ENCODE measurements around the gene ZNF354B.

Gene ZNF354B

DNA sequence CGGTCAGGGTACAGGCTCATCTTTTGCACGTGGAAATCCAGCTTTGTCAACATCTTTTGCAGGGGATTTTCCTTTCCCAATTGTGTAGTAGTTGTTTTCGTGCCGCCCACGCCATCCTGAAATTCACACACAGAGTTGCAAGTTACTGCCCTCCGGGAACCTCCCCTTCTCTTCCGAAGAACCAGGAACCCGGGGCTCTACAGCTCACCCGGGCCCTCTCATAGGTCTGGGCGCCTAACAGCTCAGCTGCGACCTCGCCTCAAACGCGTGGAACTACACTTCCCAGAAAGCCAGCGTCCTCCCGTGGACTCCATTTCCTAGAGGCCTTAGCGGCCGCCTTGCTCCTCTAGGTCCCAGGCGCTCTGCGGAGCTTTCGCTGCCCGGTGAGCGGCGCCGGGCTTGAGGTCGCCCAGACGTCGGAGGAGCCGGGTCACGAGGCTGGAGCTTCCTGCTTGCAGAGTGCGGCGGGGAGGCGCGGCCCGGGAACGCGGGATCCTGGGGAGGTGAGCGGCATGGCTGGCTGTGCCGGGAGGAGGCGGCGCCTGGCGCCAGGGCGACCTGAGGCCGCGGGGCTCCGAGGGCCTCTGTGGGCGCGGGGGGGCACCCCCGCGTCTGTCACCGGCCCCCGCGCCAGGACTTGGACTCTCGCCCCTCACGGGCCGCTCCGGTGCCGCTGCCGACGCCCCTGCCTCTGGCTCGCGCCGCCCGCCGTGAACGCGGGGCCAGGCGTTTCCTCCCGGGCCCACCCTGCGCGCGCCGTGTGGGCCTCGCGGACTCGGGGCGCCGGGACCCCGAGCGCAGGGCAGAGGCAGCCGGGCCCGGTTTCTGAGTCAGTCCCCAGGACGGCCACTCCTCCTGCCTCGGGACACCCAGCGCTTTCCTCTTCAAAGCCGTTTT, at the start of gene ZNF354B:
ZNF354B (plus strand) TSS at position 329 of the 897 bp plus-strand sequence. CDS start 1,095 bp downstream, outside the sequence.
- TF ChIP-seq, protein P1, sequence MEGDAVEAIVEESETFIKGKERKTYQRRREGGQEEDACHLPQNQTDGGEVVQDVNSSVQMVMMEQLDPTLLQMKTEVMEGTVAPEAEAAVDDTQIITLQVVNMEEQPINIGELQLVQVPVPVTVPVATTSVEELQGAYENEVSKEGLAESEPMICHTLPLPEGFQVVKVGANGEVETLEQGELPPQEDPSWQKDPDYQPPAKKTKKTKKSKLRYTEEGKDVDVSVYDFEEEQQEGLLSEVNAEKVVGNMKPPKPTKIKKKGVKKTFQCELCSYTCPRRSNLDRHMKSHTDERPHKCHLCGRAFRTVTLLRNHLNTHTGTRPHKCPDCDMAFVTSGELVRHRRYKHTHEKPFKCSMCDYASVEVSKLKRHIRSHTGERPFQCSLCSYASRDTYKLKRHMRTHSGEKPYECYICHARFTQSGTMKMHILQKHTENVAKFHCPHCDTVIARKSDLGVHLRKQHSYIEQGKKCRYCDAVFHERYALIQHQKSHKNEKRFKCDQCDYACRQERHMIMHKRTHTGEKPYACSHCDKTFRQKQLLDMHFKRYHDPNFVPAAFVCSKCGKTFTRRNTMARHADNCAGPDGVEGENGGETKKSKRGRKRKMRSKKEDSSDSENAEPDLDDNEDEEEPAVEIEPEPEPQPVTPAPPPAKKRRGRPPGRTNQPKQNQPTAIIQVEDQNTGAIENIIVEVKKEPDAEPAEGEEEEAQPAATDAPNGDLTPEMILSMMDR (IDR thresholded peaks at IDR 0.05): no peak
- Histone ChIP-seq H3K4me3 (peak within 1 kb of the TSS; percentile 96), H3K27ac (peak within 1 kb of the TSS; percentile 83 to 92)
- peak; percentile 94 for DNase-seq (ENCODE audit: low spot score)

DNA sequence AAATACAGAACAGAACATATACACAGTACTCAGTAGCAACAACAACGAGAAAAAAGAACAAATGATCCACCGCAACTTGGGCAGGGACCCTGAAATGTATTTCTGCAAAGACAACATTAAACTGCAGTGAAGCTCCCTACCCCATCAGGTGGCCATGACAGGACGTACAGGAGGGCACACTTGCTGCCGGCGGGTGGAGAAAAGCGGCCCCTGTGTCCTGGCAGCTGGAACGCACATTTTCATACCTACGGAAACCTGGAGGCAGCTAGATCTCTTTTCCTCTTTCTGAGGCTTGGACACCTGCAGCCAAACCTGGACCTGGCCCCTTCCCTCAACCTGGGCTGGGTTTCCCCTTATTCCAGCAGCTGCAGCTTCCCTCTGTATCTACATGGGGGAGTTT, 42.2 kb upstream of the ZNF354B start:
- DNase-seq (ENCODE audit: low spot score): peak; percentile 31
- Histone ChIP-seq H3K4me3 (no peak overlapping the region), H3K27ac (no peak overlapping the region)
- TF ChIP-seq, protein P1 (IDR thresholded peaks at IDR 0.05): no peak

DNA sequence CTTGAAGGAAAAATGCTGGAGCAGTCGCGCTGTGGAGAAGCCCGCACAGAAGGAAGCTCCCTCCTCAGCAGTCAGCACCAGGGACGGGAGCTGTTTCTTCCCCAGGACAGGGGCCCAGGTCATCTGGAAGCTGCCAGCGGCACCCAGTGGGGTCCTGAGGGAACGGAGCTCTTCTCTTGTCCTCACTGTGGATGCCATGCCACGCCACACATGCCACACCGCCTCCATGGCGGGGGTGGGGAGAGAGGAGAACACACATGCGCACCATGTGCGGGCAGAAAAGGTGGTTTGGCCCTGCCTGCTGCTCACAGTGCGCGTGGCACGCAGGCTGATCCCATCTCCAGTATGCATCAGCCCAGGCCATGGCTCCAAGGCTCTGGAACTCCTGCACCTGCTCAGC, 41.7 kb upstream of the ZNF354B start:
- Histone ChIP-seq H3K4me3 (no peak overlapping the region), H3K27ac (no peak overlapping the region)
- TF ChIP-seq, protein P1 (IDR thresholded peaks at IDR 0.05): no peak
- peak; percentile 36 for DNase-seq (ENCODE audit: low spot score)

DNA sequence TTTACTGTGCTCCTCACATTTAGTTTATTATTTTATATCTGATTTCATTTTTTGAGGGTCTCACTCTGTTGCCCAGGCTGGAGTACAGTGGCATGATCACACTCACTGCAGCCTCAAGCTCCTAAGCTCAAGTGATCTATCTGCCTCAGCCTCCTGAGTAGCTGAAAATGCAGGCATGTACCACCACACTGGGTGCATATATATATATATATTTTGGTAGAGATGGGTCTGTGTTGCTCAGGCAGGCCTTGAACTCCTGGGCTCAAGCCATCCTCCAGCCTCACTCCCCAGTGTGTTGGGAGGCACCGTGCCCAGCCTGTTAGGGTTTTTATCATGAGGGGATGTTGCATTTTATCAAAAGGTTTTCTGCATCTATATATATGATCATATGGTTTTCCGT, 39.8 kb upstream of the ZNF354B start:
- Histone ChIP-seq H3K27ac (no peak overlapping the region), H3K4me3 (no peak overlapping the region)
- TF ChIP-seq, protein P1 (IDR thresholded peaks at IDR 0.05): no peak
- DNase-seq (ENCODE audit: low spot score): no peak

DNA sequence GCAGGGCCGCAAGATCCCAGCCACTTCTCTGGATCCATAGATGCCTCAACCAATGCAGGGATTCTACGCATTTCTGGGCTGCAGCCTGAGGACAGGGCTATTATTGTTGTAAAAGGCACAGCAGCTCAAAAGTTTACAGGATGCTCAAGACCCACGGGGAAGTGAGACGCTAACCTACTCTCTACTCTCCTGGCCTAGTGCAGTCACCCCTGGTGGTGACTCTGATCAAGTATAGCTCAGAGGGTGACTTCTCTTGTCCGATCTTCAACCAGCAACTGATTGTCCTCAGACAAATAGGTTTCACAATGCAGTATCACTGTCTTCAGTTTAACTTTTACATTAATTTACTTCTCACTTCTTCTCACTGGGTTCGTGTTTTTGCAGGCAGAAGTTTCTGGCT, 34.3 kb upstream of the ZNF354B start:
- DNase-seq (ENCODE audit: low spot score): no peak
- no peak overlapping the region for H3K4me3 ChIP-seq
- no peak overlapping the region for H3K27ac ChIP-seq
- TF ChIP-seq, protein P1 (IDR thresholded peaks at IDR 0.05): no peak

DNA sequence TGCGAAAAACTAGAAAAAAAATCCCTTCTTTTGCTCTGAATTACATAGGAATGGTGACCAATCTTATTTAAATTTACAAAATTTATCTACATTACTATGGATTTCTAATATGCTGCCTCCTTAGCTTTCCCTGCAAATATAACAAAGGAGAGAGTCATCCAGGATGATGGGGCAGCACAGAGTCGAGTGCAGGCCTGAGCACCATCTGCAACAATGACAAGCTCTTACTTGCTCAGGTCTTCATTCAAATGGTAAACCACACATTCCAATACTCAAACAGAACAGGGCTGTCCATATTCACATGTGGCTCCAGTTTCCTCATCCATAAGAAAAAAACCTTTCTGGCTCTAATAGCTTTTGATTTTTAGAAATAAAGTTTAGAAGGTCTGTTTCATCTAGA, 33.5 kb upstream of the ZNF354B start:
- TF ChIP-seq, protein P1 (IDR thresholded peaks at IDR 0.05): no peak
- Histone ChIP-seq H3K4me3 (no peak overlapping the region), H3K27ac (no peak overlapping the region)
- DNase-seq (ENCODE audit: low spot score): no peak

DNA sequence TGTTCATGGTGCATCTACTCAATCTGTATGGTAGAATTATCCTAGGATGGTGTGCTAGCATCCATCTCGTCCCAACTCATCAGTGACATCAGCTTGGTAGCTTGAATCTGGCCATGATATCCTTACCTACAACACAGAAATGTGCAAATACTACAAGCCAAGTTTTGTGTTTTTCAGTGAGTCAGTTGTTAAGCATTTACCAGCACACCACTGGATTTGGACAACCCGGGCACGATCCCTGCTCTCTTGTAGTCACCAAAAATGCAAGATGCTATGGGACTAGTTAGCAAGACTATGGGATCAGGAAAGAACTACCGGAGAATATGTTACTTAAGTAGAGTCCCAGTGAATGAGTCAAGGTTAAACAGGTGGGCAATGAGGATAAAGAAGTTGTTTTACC, 32.1 kb upstream of the ZNF354B start:
- no peak overlapping the region for H3K4me3 ChIP-seq
- H3K27ac ChIP-seq: no peak overlapping the region
- DNase-seq (ENCODE audit: low spot score): no peak
- TF ChIP-seq, protein P1 (IDR thresholded peaks at IDR 0.05): no peak

Data from coronary artery (tissue), 2 donors.